SH-SY5Y (cell line): Measurements from ENCODE around the gene VASP.

Experiments
- GATA2 ChIP-seq: IDR thresholded peaks from 2 replicates; pipeline ENCODE4 v1.6.1; 2011; ENCODE audit warnings: mild to moderate bottlenecking, low read depth, low read length
- GATA3 ChIP-seq: IDR thresholded peaks from 2 replicates; pipeline ENCODE4 v1.6.1; 2011; ENCODE audit warnings: low read depth, mild to moderate bottlenecking, low read length, moderate library complexity

GRCh38 chr19:45515081-45515624, 7.9 kb downstream of the VASP start:
- TF ChIP-seq GATA2, result no peak
- TF ChIP-seq GATA3, result no peak
